HEK293 (cell line): ENCODE data around the gene CSMD2.

Experiments used
- CTCF ChIA-PET: fragments of 350-600 bp; formaldehyde crosslinking; extraction: SDS; loops from one replicate; lab custom pipeline; 2021; ENCODE audit warnings: antibody characterized with exemption; lab: Yijun Ruan, JAX
- POLR2A ChIA-PET: fragments of 300-600 bp; formaldehyde crosslinking; extraction: SDS; loops from one replicate; lab custom pipeline; 2020; ENCODE audit warnings: antibody characterized with exemption, inconsistent platforms; lab: Yijun Ruan, JAX
- H3K27ac ChIP-seq: fragments of 200-500 bp; sonication (Bioruptor generic); 2 replicates; pipeline ENCODE4 v1.5.1; 2014; ENCODE audit warnings: low read depth, low read length, control low read depth, inconsistent platforms; ENCODE audit errors: extremely low read depth
- H3K36me3 ChIP-seq, 2 experiments: fragments of 200-500 bp in 1 of 2; sonication (Bioruptor generic) in 1 of 2; 1 replicate in 1 of 2; 2 replicates in 1 of 2; pipeline ENCODE4 v1.5.1; 2014 to 2017; ENCODE audit warnings: inconsistent platforms in 2 of 2, low read length in 2 of 2; ENCODE audit not compliant: control insufficient read depth in 2 of 2, insufficient read depth in 1 of 2
- H3K4me1 ChIP-seq: fragments of 200-500 bp; sonication (Bioruptor generic); 2 replicates; pipeline ENCODE4 v1.5.1; 2014; ENCODE audit warnings: mild to moderate bottlenecking, low read length, inconsistent platforms; ENCODE audit not compliant: control insufficient read depth, insufficient read depth
- H3K4me3 ChIP-seq: 2 replicates; pipeline ENCODE4 v1.5.1; 2011; ENCODE audit warnings: low read depth, mild to moderate bottlenecking, control low read depth, low read length, moderate library complexity
- H3K9me3 ChIP-seq: fragments of 200-500 bp; sonication (Bioruptor generic); 2 replicates; pipeline ENCODE4 v1.5.1; 2014; ENCODE audit warnings: low read depth, low read length, inconsistent platforms; ENCODE audit not compliant: control insufficient read depth, insufficient read depth
- BCL11B ChIP-seq: fragments of 450-650 bp; formaldehyde crosslinking; IDR thresholded peaks from 2 replicates; pipeline ENCODE4 v1.5.1; 2016; ENCODE audit warnings: low read depth, missing biosample characterization, missing genetic modification characterization
- GLI4 ChIP-seq: fragments of 450-650 bp; formaldehyde crosslinking; IDR thresholded peaks from 2 replicates; pipeline ENCODE4 v1.5.1; 2016; ENCODE audit warnings: missing biosample characterization, missing genetic modification characterization
- HOXD13 ChIP-seq: sonication (generic); formaldehyde crosslinking; IDR thresholded peaks from 2 replicates; pipeline ENCODE4 v1.8.0; 2022; ENCODE audit warnings: missing genetic modification reagents, borderline replicate concordance
- KLF8 ChIP-seq: fragments of 450-650 bp; formaldehyde crosslinking; IDR thresholded peaks from 2 replicates; pipeline ENCODE4 v1.5.1; 2016; ENCODE audit warnings: missing biosample characterization, missing genetic modification characterization
- PRDM1 ChIP-seq: fragments of 450-650 bp; formaldehyde crosslinking; IDR thresholded peaks from 2 replicates; pipeline ENCODE4; 2016; ENCODE audit warnings: missing biosample characterization, missing genetic modification characterization
- SALL2 ChIP-seq: fragments of 450-650 bp; formaldehyde crosslinking; IDR thresholded peaks from 2 replicates; pipeline ENCODE4 v1.5.0; 2017; ENCODE audit warnings: missing biosample characterization, mild to moderate bottlenecking, missing genetic modification characterization, borderline replicate concordance
- SCRT1 ChIP-seq: fragments of 450-650 bp; formaldehyde crosslinking; IDR thresholded peaks from 2 replicates; pipeline ENCODE4 v1.5.1; 2016; ENCODE audit warnings: missing biosample characterization, missing genetic modification characterization, borderline replicate concordance
- WT1 ChIP-seq: fragments of 450-650 bp; formaldehyde crosslinking; IDR thresholded peaks from 2 replicates; pipeline ENCODE4 v1.5.1; 2016; ENCODE audit warnings: missing biosample characterization, missing genetic modification characterization
- ZNF132 ChIP-seq: fragments of 450-650 bp; formaldehyde crosslinking; IDR thresholded peaks from 2 replicates; pipeline ENCODE4 v1.5.1; 2017; ENCODE audit warnings: missing biosample characterization, missing genetic modification characterization, borderline replicate concordance
- ZNF138 ChIP-seq: fragments of 450-650 bp; formaldehyde crosslinking; IDR thresholded peaks from 2 replicates; pipeline ENCODE4 v1.5.1; 2016; ENCODE audit warnings: missing biosample characterization, missing genetic modification characterization, borderline replicate concordance
- ZNF146 ChIP-seq: fragments of 450-650 bp; formaldehyde crosslinking; IDR thresholded peaks from 2 replicates; pipeline ENCODE4 v1.5.1; 2016; ENCODE audit warnings: missing biosample characterization, missing genetic modification characterization
- ZNF19 ChIP-seq: fragments of 450-650 bp; formaldehyde crosslinking; IDR thresholded peaks from 2 replicates; pipeline ENCODE4; 2016; ENCODE audit warnings: missing biosample characterization, missing genetic modification characterization, low read depth
- ZNF24 ChIP-seq: fragments of 450-650 bp; formaldehyde crosslinking; IDR thresholded peaks from 2 replicates; pipeline ENCODE4 v1.5.1; 2016; ENCODE audit warnings: missing biosample characterization, missing genetic modification characterization
- ZNF324 ChIP-seq: fragments of 450-650 bp; formaldehyde crosslinking; IDR thresholded peaks from 2 replicates; pipeline ENCODE4 v1.5.1; 2016; ENCODE audit warnings: missing biosample characterization, missing genetic modification characterization
- ZNF549 ChIP-seq: fragments of 450-650 bp; IDR thresholded peaks from 2 replicates; pipeline ENCODE4 v1.5.1; 2018; ENCODE audit warnings: missing biosample characterization, missing genetic modification characterization, mild to moderate bottlenecking, inconsistent platforms, moderate library complexity
- ZNF555 ChIP-seq: fragments of 450-650 bp; formaldehyde crosslinking; conservative IDR thresholded peaks from 2 replicates; pipeline ENCODE4 v1.5.1; 2017; ENCODE audit warnings: missing biosample characterization, mild to moderate bottlenecking, missing genetic modification characterization, inconsistent platforms
- ZNF561 ChIP-seq: fragments of 450-650 bp; IDR thresholded peaks from 2 replicates; pipeline ENCODE4 v1.5.1; 2018; ENCODE audit warnings: missing biosample characterization, missing genetic modification characterization, borderline replicate concordance
- ZNF580 ChIP-seq: fragments of 450-650 bp; formaldehyde crosslinking; IDR thresholded peaks from 2 replicates; pipeline ENCODE4 v1.5.1; 2016; ENCODE audit warnings: missing biosample characterization, missing genetic modification characterization
- ZSCAN30 ChIP-seq: fragments of 450-650 bp; IDR thresholded peaks from 2 replicates; pipeline ENCODE4 v1.5.1; 2018; ENCODE audit warnings: missing biosample characterization, mild to moderate bottlenecking, missing genetic modification characterization, moderate library complexity
- TF ChIP-seq, protein P1 (sequence below): fragments of 450-650 bp; formaldehyde crosslinking; IDR thresholded peaks from 2 replicates; pipeline ENCODE4 v1.5.1; 2016; ENCODE audit warnings: missing biosample characterization, missing genetic modification characterization, low read depth
- TF ChIP-seq, protein P2 (sequence below): fragments of 450-650 bp; formaldehyde crosslinking; IDR thresholded peaks from 2 replicates; pipeline ENCODE4 v1.5.1; 2016; ENCODE audit warnings: missing biosample characterization, missing genetic modification characterization
- TF ChIP-seq, protein P3 (sequence below): fragments of 450-650 bp; IDR thresholded peaks from 2 replicates; pipeline ENCODE4 v1.5.1; 2018; ENCODE audit warnings: missing biosample characterization, missing genetic modification characterization
- TF ChIP-seq, protein P4 (sequence below): fragments of 450-650 bp; formaldehyde crosslinking; IDR thresholded peaks from 2 replicates; pipeline ENCODE4 v1.5.1; 2016; ENCODE audit warnings: missing biosample characterization, missing genetic modification characterization

Gene CSMD2

DNA sequence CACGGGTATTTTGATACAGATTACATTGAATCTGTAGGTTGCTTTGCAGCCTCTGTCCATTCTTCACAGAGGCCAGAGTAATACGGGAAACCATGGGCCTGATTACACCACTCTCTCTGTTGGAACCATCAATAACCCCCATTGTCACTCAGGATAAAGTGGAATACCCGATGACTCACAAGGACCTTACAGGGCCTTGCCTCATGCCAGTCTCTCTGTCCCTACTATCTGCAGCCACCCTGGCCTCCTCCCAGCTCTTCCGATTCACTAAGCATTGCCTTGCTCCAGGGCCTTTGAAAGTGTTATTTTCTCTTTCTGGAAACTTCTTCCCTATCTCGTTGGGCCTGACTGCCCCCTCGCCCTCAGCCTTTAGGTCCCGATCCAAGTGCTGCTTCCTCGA is 239.4 kb downstream of the CSMD2 start (continued):
- TF ChIP-seq ZNF580 (no peak), BCL11B (tag by site-specific recombination) (no peak), PRDM1 (tag by site-specific recombination) (no peak)

- TF ChIP-seq ZSCAN30 (tag by site-specific recombination), result no peak
- no peak for TF ChIP-seq ZNF146 (tag by site-specific recombination)
- TF ChIP-seq ZNF555 (tag by site-specific recombination), result no peak
- no peak for TF ChIP-seq ZNF138 (tag by site-specific recombination)
- TF ChIP-seq ZNF549 (tag by site-specific recombination), result no peak
- TF ChIP-seq GLI4 (tag by site-specific recombination), result no peak
- TF ChIP-seq HOXD13 (CRISPR knock-in tag), result no peak
- TF ChIP-seq, protein P1, sequence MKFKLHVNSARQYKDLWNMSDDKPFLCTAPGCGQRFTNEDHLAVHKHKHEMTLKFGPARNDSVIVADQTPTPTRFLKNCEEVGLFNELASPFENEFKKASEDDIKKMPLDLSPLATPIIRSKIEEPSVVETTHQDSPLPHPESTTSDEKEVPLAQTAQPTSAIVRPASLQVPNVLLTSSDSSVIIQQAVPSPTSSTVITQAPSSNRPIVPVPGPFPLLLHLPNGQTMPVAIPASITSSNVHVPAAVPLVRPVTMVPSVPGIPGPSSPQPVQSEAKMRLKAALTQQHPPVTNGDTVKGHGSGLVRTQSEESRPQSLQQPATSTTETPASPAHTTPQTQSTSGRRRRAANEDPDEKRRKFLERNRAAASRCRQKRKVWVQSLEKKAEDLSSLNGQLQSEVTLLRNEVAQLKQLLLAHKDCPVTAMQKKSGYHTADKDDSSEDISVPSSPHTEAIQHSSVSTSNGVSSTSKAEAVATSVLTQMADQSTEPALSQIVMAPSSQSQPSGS (tag by site-specific recombination), result no peak
- TF ChIP-seq ZNF19 (tag by site-specific recombination), result no peak
- no peak for TF ChIP-seq ZNF324 (tag by site-specific recombination)
- no peak for TF ChIP-seq WT1 (tag by site-specific recombination)
- TF ChIP-seq SALL2, result no peak
- no peak for TF ChIP-seq SCRT1 (tag by site-specific recombination)
- TF ChIP-seq, protein P2, sequence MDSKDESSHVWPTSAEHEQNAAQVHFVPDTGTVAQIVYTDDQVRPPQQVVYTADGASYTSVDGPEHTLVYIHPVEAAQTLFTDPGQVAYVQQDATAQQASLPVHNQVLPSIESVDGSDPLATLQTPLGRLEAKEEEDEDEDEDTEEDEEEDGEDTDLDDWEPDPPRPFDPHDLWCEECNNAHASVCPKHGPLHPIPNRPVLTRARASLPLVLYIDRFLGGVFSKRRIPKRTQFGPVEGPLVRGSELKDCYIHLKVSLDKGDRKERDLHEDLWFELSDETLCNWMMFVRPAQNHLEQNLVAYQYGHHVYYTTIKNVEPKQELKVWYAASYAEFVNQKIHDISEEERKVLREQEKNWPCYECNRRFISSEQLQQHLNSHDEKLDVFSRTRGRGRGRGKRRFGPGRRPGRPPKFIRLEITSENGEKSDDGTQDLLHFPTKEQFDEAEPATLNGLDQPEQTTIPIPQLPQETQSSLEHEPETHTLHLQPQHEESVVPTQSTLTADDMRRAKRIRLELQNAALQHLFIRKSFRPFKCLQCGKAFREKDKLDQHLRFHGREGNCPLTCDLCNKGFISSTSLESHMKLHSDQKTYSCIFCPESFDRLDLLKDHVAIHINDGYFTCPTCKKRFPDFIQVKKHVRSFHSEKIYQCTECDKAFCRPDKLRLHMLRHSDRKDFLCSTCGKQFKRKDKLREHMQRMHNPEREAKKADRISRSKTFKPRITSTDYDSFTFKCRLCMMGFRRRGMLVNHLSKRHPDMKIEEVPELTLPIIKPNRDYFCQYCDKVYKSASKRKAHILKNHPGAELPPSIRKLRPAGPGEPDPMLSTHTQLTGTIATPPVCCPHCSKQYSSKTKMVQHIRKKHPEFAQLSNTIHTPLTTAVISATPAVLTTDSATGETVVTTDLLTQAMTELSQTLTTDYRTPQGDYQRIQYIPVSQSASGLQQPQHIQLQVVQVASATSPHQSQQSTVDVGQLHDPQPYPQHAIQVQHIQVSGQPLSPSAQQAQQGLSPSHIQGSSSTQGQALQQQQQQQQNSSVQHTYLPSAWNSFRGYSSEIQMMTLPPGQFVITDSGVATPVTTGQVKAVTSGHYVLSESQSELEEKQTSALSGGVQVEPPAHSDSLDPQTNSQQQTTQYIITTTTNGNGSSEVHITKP, result no peak
- TF ChIP-seq KLF8 (tag by site-specific recombination), result no peak
- TF ChIP-seq, protein P3, sequence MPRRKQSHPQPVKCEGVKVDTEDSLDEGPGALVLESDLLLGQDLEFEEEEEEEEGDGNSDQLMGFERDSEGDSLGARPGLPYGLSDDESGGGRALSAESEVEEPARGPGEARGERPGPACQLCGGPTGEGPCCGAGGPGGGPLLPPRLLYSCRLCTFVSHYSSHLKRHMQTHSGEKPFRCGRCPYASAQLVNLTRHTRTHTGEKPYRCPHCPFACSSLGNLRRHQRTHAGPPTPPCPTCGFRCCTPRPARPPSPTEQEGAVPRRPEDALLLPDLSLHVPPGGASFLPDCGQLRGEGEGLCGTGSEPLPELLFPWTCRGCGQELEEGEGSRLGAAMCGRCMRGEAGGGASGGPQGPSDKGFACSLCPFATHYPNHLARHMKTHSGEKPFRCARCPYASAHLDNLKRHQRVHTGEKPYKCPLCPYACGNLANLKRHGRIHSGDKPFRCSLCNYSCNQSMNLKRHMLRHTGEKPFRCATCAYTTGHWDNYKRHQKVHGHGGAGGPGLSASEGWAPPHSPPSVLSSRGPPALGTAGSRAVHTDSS (tag by site-specific recombination), result no peak
- no peak for TF ChIP-seq ZNF132 (tag by site-specific recombination)
- TF ChIP-seq ZNF561 (tag by site-specific recombination), result no peak
- TF ChIP-seq ZNF24 (tag by site-specific recombination), result no peak
- TF ChIP-seq, protein P4, sequence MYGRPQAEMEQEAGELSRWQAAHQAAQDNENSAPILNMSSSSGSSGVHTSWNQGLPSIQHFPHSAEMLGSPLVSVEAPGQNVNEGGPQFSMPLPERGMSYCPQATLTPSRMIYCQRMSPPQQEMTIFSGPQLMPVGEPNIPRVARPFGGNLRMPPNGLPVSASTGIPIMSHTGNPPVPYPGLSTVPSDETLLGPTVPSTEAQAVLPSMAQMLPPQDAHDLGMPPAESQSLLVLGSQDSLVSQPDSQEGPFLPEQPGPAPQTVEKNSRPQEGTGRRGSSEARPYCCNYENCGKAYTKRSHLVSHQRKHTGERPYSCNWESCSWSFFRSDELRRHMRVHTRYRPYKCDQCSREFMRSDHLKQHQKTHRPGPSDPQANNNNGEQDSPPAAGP (tag by site-specific recombination), result no peak
- TF ChIP-seq, all 188 proteins: peak for 0
- POLR2A ChIA-PET, result no interaction called here
- Histone ChIP-seq H3K36me3 (no peaks in the 10 kb centered on the region), H3K4me1 (no peaks in the 10 kb centered on the region), H3K27ac (no peak overlapping the region), H3K9me3 (no peaks in the 10 kb centered on the region), H3K4me3 (no peak overlapping the region)
- CTCF ChIA-PET, result no interaction called here
Observed at GRCh38 chr1:33921281-33921680, 243.7 kb downstream of the CSMD2 start.
